Stomach (tissue), 4 donors: ENCODE measurements around the gene WASHC1.
"Not testable (repeated sequence)": the region's sequence is repeated elsewhere in the genome, so short reads cannot be mapped to it uniquely, and the experiment has no call there.

Experiments used
- CTCF ChIP-seq, 7 experiments: fragments of 450-650 bp in 4 of 7; fragments of 200-600 bp in 3 of 7; sonication (generic) in 3 of 7; IDR thresholded peaks; one replicate each; pipeline ENCODE4 v1.5.1; 2016 to 2019; ENCODE audit warnings: antibody characterized with exemption in 7 of 7, control low read depth in 2 of 7, mild to moderate bottlenecking in 1 of 7
- POLR2A ChIP-seq, 4 donors: fragments of 450-650 bp; IDR thresholded peaks; one replicate each; pipeline ENCODE4 v1.6.1; 2016; ENCODE audit warnings: antibody characterized with exemption in 4 of 4, control low read depth in 2 of 4, mild to moderate bottlenecking in 1 of 4, moderate library complexity in 1 of 4
- POLR2AphosphoS5 ChIP-seq, 3 donors: sonication (generic); formaldehyde crosslinking; IDR thresholded peaks; one replicate each; pipeline ENCODE4 v1.6.1; 2016; ENCODE audit warnings: antibody characterized with exemption in 3 of 3

GRCh38 chr9:10207-10606, 19.0 kb downstream of the WASHC1 start:
- not testable (repeated sequence) for TF ChIP-seq CTCF, POLR2A, POLR2AphosphoS5 (IDR thresholded peaks at IDR 0.05)
